Heart left ventricle (tissue), 16 donors: ENCODE measurements around the gene REP15. TPM values are rescaled to one million over a fixed set of nuclear protein-coding genes. Genes with fewer than 3 reads are reported as not detected.
A peak's percentile ranks its signal among the peaks of the same experiment; 100 is the strongest.
"Not testable (repeated sequence)": the region's sequence is repeated elsewhere in the genome, so short reads cannot be mapped to it uniquely, and the experiment has no call there.

ENCODE experiments used
- ATAC-seq, 4 donors: fragments of 200-7000 bp; cut with Tn5 transposase; one replicate each; pipeline ENCODE4 v1.9.1; 2020 to 2022; ENCODE audit warnings: moderate library complexity in 4 of 4, mild to moderate bottlenecking in 3 of 4, moderate number of reproducible peaks in 1 of 4
- DNase-seq, 5 donors: peaks; one replicate each; pipeline ENCODE4 v3.0.0-alpha.2; 2020
- H3K27ac ChIP-seq, 12 donors: fragments of 200-600 bp; sonication (generic) in 4 of 12; one replicate each; pipeline versions ENCODE4 v1.5.0 to v1.8.0; 2016 to 2022; ENCODE audit warnings: mild to moderate bottlenecking in 2 of 12
- H3K27me3 ChIP-seq, 9 donors: fragments of 200-600 bp; sonication (generic) in 2 of 9; one replicate each; pipeline versions ENCODE4 v1.5.1 to v1.8.0; 2016 to 2022; ENCODE audit warnings: mild to moderate bottlenecking in 3 of 9
- H3K36me3 ChIP-seq, 9 donors: fragments of 200-600 bp; sonication (generic) in 2 of 9; one replicate each; pipeline versions ENCODE4 v1.5.0 to v1.8.0; 2018 to 2022; ENCODE audit warnings: mild to moderate bottlenecking in 2 of 9
- H3K4me1 ChIP-seq, 12 donors: fragments of 200-600 bp; sonication (generic) in 4 of 12; one replicate each; pipeline versions ENCODE4 v1.5.0 to v1.8.0; 2016 to 2022; ENCODE audit warnings: mild to moderate bottlenecking in 3 of 12
- H3K4me3 ChIP-seq, 12 donors: fragments of 200-600 bp; sonication (generic) in 4 of 12; one replicate each; pipeline versions ENCODE4 v1.5.0 to v1.8.0; 2017 to 2022; ENCODE audit warnings: mild to moderate bottlenecking in 9 of 12, moderate library complexity in 4 of 12
- H3K9me3 ChIP-seq, 12 donors: fragments of 200-600 bp; sonication (generic) in 4 of 12; one replicate each; pipeline versions ENCODE4 v1.5.0 to v1.8.0; 2016 to 2022; ENCODE audit warnings: mild to moderate bottlenecking in 1 of 12
- CTCF ChIP-seq, 12 donors: fragments of 200-600 bp; sonication (generic) in 4 of 12; IDR thresholded peaks; one replicate each; pipeline versions ENCODE4 v1.5.0 to v1.8.0; 2018 to 2022; ENCODE audit warnings: antibody characterized with exemption in 12 of 12, mild to moderate bottlenecking in 5 of 12
- POLR2A ChIP-seq, 2 donors: fragments of 450-650 bp; IDR thresholded peaks; one replicate each; pipeline ENCODE4 v1.6.1; 2017; ENCODE audit warnings: antibody characterized with exemption in 2 of 2, mild to moderate bottlenecking in 2 of 2, moderate library complexity in 2 of 2
- WGBS, 4 donors: extraction: QIAGEN DNeasy Blood & Tissue Kit in 2 of 4; methylation state at CpG; one replicate each; pipeline versions ENCODE4 v1.1.5 to v1.1.7; 2013 to 2018; 5-methylcytosine and 5-hydroxymethylcytosine counted together
- intact Hi-C, 10 donors: fragments of 100-400 bp; cut with DNase I; formaldehyde crosslinking; loops; one replicate each; pipeline versions ENCODE4 v1.11.1 to v1.14.2; 2022
- polyA plus RNA-seq, 2 donors: library from polyadenylated mRNA; stranded (reverse); fragments of 200-250 nt; gene quantifications; one replicate each; pipeline ENCODE4 v1.2.3, GENCODE V29; 2013
- total RNA-seq, 9 donors: library from RNA; depleted of rRNA in 2 of 9; stranded (reverse); fragments of >200 nt in 2 of 9; fragmentation: NEBNext Ultra II Directional in 3 of 9; extraction: Animal tissue kit (Norgen Biotek cat#: 25700) in 3 of 9; gene quantifications; one replicate each; pipeline versions ENCODE4 v1.1.0 to v1.2.4, GENCODE V29; 2016 to 2023
- donor health status: ischemic (EF 13 %, LVEDD 7.1; RV severe dilation, severe dysfunction).
- donor health status: healthy with polysubstance abuse.
- donor health status: DM: no; HTN: yes; CAD: no.
- donor health status: DM: no; HTN: no; CAD: no.
- donor health status: ischemic (EF 25% LVEDD 6.9; RV normal size, moderate dysfunction).
- donor health status: ischemic (EF 25% LVEDD 5.7; RV mildly dilated, moderate dysfunction).
- donor health status: healthy.
- donor health status: DM: yes; HTN: yes; CAD: no.
- donor health status: ischemic (EF 35%, LVEDD 5.7; RV mildly dilated, moderate dysfunction).
- donor health status: nonischemic (EF 11% LVEDD 7.7; RV severe dilation, severe dysfunction).
- donor health status: DM: yes; HTN: yes; CAD: no.
- donor health status: PGD.
- donor health status: ischemic (EF 29% LVEDD 5.4; RV normal size, mild dysfunction).
- donor health status: nonischemic (EF 23%, LVEDD 6.1; RV moderate dilation, normal function).

The REP15 gene
- total and polyA plus RNA-seq, 11 donors, result 3.7 to 7.9 (median 5.0) TPM

DNA sequence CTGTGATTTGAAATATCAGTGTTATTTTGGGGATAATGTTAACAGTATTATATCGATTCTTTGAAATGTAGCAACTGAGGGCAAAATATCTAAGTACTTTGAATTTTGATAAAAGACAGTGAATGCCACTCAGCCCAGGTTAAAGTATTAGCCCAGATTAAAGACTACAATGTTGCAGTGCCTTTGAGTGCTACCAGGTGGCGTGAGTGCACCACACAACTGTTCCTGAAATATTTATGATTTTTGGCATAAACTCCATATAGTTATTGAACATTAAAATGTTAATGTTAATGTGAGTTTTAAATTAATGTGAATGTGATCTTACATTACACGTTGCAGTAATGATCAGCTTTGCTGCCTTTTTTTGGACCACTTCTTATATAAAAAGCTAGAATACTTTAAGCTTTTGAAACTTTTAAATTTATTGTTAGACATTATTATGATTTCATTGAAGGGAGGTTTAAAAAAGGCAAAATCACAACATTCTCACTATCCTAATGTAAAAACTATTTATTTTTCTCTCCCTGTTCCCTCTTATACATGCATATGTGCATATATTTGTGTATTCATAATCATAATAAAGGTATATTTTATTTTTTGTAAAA, 36.9 kb downstream of the REP15 start:
- no peak overlapping the region for H3K27ac ChIP-seq
- no peaks in the 10 kb centered on the region for H3K4me1 ChIP-seq
- TF ChIP-seq CTCF (IDR thresholded peaks at IDR 0.05) (peak; percentile 34 to 87 (median 73)), POLR2A (IDR thresholded peaks at IDR 0.05) (no peak)
- H3K27me3 ChIP-seq, result no peaks in the 10 kb centered on the region
- H3K36me3 ChIP-seq, result peaks cover 0 to 86% (median 65%) of the 10 kb centered on the region in 9 donors
- H3K4me3 ChIP-seq, result no peak overlapping the region
- intact Hi-C loops, result loop anchor here (2.0 to 10.0 kb wide), 10 partner anchors 88 to 1144 kb away; no protein-coding TSS in a partner anchor
- DNase-seq, result no peak
- 43 to 48% (median 45%) methylated on average over 3 of the region's 3 CpGs for WGBS, 4 donors
- no peaks in the 10 kb centered on the region for H3K9me3 ChIP-seq
- ATAC-seq, result peak in 3 of 4 donors; percentile 37 to 64 (median 48)

GRCh38 chr12:27733791-27734190, 37.5 kb downstream of the REP15 start:
- Histone ChIP-seq H3K27me3 (no peaks in the 10 kb centered on the region), H3K4me3 (no peak overlapping the region), H3K4me1 (no peaks in the 10 kb centered on the region), H3K9me3 (no peaks in the 10 kb centered on the region), H3K36me3 (peaks cover 0 to 88% (median 69%) of the 10 kb centered on the region in 9 donors), H3K27ac (no peak overlapping the region)
- ATAC-seq, result no peak
- intact Hi-C loops, result loop anchor here (2.0 to 10.0 kb wide), 10 partner anchors 87 to 1144 kb away; no protein-coding TSS in a partner anchor
- WGBS, 4 donors, result 87 to 95% (median 89%) methylated on average over 1 of the region's 1 CpG
- TF ChIP-seq CTCF (IDR thresholded peaks at IDR 0.05), result no peak
- DNase-seq, result no peak

DNA sequence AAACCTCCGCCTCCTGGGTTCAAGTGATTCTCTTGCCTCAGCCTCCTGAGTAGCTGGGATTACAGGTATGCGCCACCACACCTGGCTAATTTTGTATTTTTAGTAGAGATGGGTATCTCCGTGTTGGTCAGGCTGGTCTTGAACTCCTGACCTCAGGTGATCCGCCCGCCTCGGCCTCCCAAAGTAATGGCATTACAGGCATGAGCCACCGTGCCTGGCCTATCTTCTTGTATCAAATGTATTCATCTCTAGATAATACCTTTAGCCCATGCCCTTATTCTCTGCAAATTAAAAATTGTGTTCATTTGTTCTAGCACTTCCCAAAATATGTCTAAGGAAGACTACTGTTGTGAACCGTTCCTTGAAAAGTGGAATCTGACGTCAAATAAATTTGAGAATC, 38.1 kb downstream of the REP15 start:
- H3K4me3 ChIP-seq, ATAC-seq, H3K27ac ChIP-seq, H3K9me3 ChIP-seq, DNase-seq, H3K4me1 ChIP-seq, H3K27me3 ChIP-seq: not testable (repeated sequence)
- 93 to 96% (median 93%) methylated on average over 9 of the region's 9 CpGs for WGBS, 4 donors
- intact Hi-C loops, result loop anchor here (5.0 to 10.0 kb wide), 8 partner anchors 88 to 1143 kb away; no protein-coding TSS in a partner anchor
- H3K36me3 ChIP-seq, result peaks cover 0 to 90% (median 74%) of the 10 kb centered on the region in 9 donors

GRCh38 chr12:27743601-27744000, 47.4 kb downstream of the REP15 start:
- Histone ChIP-seq H3K4me3 (no peak overlapping the region), H3K27me3 (no peaks in the 10 kb centered on the region), H3K4me1 (peaks cover 0 to 9% (median 0%) of the 10 kb centered on the region in 12 donors), H3K27ac (no peak overlapping the region), H3K9me3 (no peaks in the 10 kb centered on the region), H3K36me3 (peaks cover 0 to 71% (median 55%) of the 10 kb centered on the region in 9 donors)
- ATAC-seq (no peak), DNase-seq (no peak)
- intact Hi-C loops, result loop anchor here in 1 of 10 donors (10.0 kb wide), 1 partner anchor 81 kb away; no protein-coding TSS in a partner anchor
- 94 to 98% (median 97%) methylated on average over 5 of the region's 5 CpGs for WGBS, 4 donors
- no peak for TF ChIP-seq POLR2A (IDR thresholded peaks at IDR 0.05)
- no peak for TF ChIP-seq CTCF (IDR thresholded peaks at IDR 0.05)

GRCh38 chr12:27745734-27746133, 49.5 kb downstream of the REP15 start:
- not testable (repeated sequence) for ATAC-seq, H3K4me1 ChIP-seq, DNase-seq, H3K9me3 ChIP-seq, H3K4me3 ChIP-seq, H3K27ac ChIP-seq, H3K27me3 ChIP-seq
- 91 to 100% (median 94%) methylated on average over 1 of the region's 1 CpG for WGBS, 4 donors
- peaks cover 0 to 53% (median 34%) of the 10 kb centered on the region in 9 donors for H3K36me3 ChIP-seq
- intact Hi-C loops, result loop anchor here in 1 of 10 donors (10.0 kb wide), 1 partner anchor 79 kb away; no protein-coding TSS in a partner anchor

Other genes with a start within 250 kb of the REP15 start
- 1 to 10 TPM in 1 of 9 donors, under 1 TPM in 2, not detected in 6; 0.54 to 1.2 (median 0.58) TPM for gene SMCO2, start 249.7 kb upstream of the REP15 start, total RNA-seq
- not detected for gene SMCO2, start 249.7 kb upstream of the REP15 start, polyA plus RNA-seq
- gene PPFIBP1, start 172.2 kb upstream of the REP15 start, total RNA-seq, result 100 to 1,000 TPM; 141 to 413 (median 277) TPM
- 10 to 100 TPM; 48.7 to 63.8 TPM for gene PPFIBP1, start 172.2 kb upstream of the REP15 start, polyA plus RNA-seq
- 10 to 100 TPM; 45.7 to 94.1 (median 59.6) TPM for gene MRPS35, start 14.4 kb downstream of the REP15 start, total RNA-seq
- 10 to 100 TPM; 39.8 to 67.7 TPM for gene MRPS35, start 14.4 kb downstream of the REP15 start, polyA plus RNA-seq
- 10 to 100 TPM in 1 of 9 donors, 1 to 10 TPM in 8; 5.0 to 11.4 (median 6.5) TPM for gene KLHL42, start 83.8 kb downstream of the REP15 start, total RNA-seq
- 1 to 10 TPM; 3.2 to 5.9 TPM for gene KLHL42, start 83.8 kb downstream of the REP15 start, polyA plus RNA-seq
- not detected for gene MANSC4, start 83.8 kb downstream of the REP15 start, total RNA-seq
- gene MANSC4, start 83.8 kb downstream of the REP15 start, polyA plus RNA-seq, result not detected